IMR-90 (cell line): ENCODE results near the gene MCM5. TPM values are rescaled to one million over a fixed set of nuclear protein-coding genes. Genes with fewer than 3 reads are reported as not detected.

Experiments used
- ATAC-seq: fragments of 200-7000 bp; cut with Tn5 transposase; 2 replicates; pipeline ENCODE4 v1.9.1; 2020; ENCODE audit warnings: low read depth, mild to moderate bottlenecking, moderate library complexity
- BruUV-seq: library from RNA; stranded (reverse); fragments of 400-500 nt; replicated peaks from 2 replicates; lab custom pipeline; 2021; lab: Mats Ljungman, UMichigan
- CTCF ChIA-PET: fragments of 300-600 bp; formaldehyde crosslinking; extraction: SDS; loops from one replicate; lab custom pipeline; 2021; ENCODE audit warnings: antibody characterized with exemption; lab: Yijun Ruan, JAX
- POLR2A ChIA-PET: fragments of 300-600 bp; sonication (Branson Sonifier 250); formaldehyde crosslinking; loops from one replicate; lab custom pipeline; 2022; ENCODE audit warnings: antibody characterized with exemption; ENCODE audit not compliant: unreplicated experiment; lab: Charles Lee
- DNase-seq: peaks from one replicate; pipeline ENCODE4 v3.0.0; 2013
- H2AFZ ChIP-seq: replicated peaks from 2 replicates; pipeline ENCODE3; 2013; ENCODE audit warnings: low read length, mild to moderate bottlenecking; ENCODE audit not compliant: poor library complexity
- H2AK5ac ChIP-seq: 2 replicates; pipeline ENCODE4 v1.6.1; 2013; ENCODE audit warnings: low read depth, low read length, inconsistent platforms
- H2AK9ac ChIP-seq: replicated peaks from 2 replicates; pipeline ENCODE3; 2013; ENCODE audit warnings: mild to moderate bottlenecking, low read depth, low read length, moderate library complexity; ENCODE audit not compliant: poor library complexity
- H2BK120ac ChIP-seq: 2 replicates; pipeline ENCODE4 v1.6.1; 2013; ENCODE audit warnings: low read depth, low read length, inconsistent platforms
- H2BK15ac ChIP-seq: 3 replicates; pipeline ENCODE4 v1.6.1; 2013; ENCODE audit warnings: low read depth, low read length, inconsistent platforms
- H2BK20ac ChIP-seq: 2 replicates; pipeline ENCODE4 v1.6.1; 2013; ENCODE audit warnings: low read depth, mild to moderate bottlenecking, inconsistent platforms, low read length, moderate library complexity
- H2BK5ac ChIP-seq: 2 replicates; pipeline ENCODE4 v1.6.1; 2013; ENCODE audit warnings: mild to moderate bottlenecking, low read depth, low read length, inconsistent platforms; ENCODE audit not compliant: poor library complexity, severe bottlenecking
- H3K14ac ChIP-seq: replicated peaks from 2 replicates; pipeline ENCODE4 v1.6.1; 2013; ENCODE audit warnings: low read depth, low read length, inconsistent platforms
- H3K18ac ChIP-seq: 2 replicates; pipeline ENCODE4 v1.6.1; 2013; ENCODE audit warnings: low read depth, low read length, control low read depth
- H3K23ac ChIP-seq: 2 replicates; pipeline ENCODE4 v1.6.1; 2013; ENCODE audit warnings: low read depth, low read length, inconsistent platforms
- H3K27ac ChIP-seq: 2 replicates; pipeline ENCODE4 v1.5.1; 2013; ENCODE audit warnings: mild to moderate bottlenecking, control low read depth, low read length; ENCODE audit not compliant: insufficient read depth
- H3K27me3 ChIP-seq: 2 replicates; pipeline ENCODE4 v1.6.1; 2013; ENCODE audit warnings: low read length; ENCODE audit not compliant: control insufficient read depth, insufficient read depth
- H3K36me3 ChIP-seq: 2 replicates; pipeline ENCODE4 v1.6.1; 2013; ENCODE audit warnings: low read length, mixed read lengths; ENCODE audit not compliant: control insufficient read depth, insufficient read depth
- H3K4ac ChIP-seq: 2 replicates; pipeline ENCODE4 v1.6.1; 2013; ENCODE audit warnings: low read depth, low read length, inconsistent platforms
- H3K4me1 ChIP-seq: 2 replicates; pipeline ENCODE4 v1.6.1; 2013; ENCODE audit warnings: low read length, mixed read lengths; ENCODE audit not compliant: control insufficient read depth, insufficient read depth
- H3K4me2 ChIP-seq: 2 replicates; pipeline ENCODE4 v1.6.1; 2013; ENCODE audit warnings: low read depth, mild to moderate bottlenecking, control low read depth, low read length, moderate library complexity
- H3K4me3 ChIP-seq: 2 replicates; pipeline ENCODE4 v1.5.1; 2013; ENCODE audit warnings: low read depth, mild to moderate bottlenecking, control low read depth, low read length, moderate library complexity; ENCODE audit not compliant: insufficient read depth
- H3K56ac ChIP-seq: 2 replicates; pipeline ENCODE4 v1.6.1; 2013; ENCODE audit warnings: low read length, inconsistent platforms; ENCODE audit not compliant: insufficient read depth; ENCODE audit errors: extremely low read depth
- H3K79me1 ChIP-seq, 2 experiments: 2 replicates each; pipeline ENCODE4 v1.6.1; 2013; ENCODE audit warnings: low read length in 2 of 2, inconsistent platforms in 1 of 2, low read depth in 1 of 2
- H3K9ac ChIP-seq: 2 replicates; pipeline ENCODE4 v1.6.1; 2013; ENCODE audit warnings: low read depth, low read length, control low read depth
- H3K9me1 ChIP-seq: 2 replicates; pipeline ENCODE4 v1.6.1; 2013; ENCODE audit warnings: low read length, inconsistent platforms; ENCODE audit not compliant: insufficient read depth
- H3K9me3 ChIP-seq: 2 replicates; pipeline ENCODE4 v1.6.1; 2013; ENCODE audit warnings: low read length; ENCODE audit not compliant: control insufficient read depth, insufficient read depth
- H4K20me1 ChIP-seq: 2 replicates; pipeline ENCODE4 v1.6.1; 2013; ENCODE audit warnings: low read length, inconsistent platforms; ENCODE audit not compliant: insufficient read depth
- H4K5ac ChIP-seq: 2 replicates; pipeline ENCODE4 v1.6.1; 2013; ENCODE audit warnings: mild to moderate bottlenecking, low read depth, low read length, control low read depth
- H4K8ac ChIP-seq, 2 experiments: 2 replicates each; pipeline ENCODE4 v1.6.1; 2013; ENCODE audit warnings: low read depth in 2 of 2, low read length in 2 of 2, control low read depth in 1 of 2, inconsistent platforms in 1 of 2
- H4K91ac ChIP-seq: 2 replicates; pipeline ENCODE4 v1.6.1; 2013; ENCODE audit warnings: low read depth, low read length, inconsistent platforms; ENCODE audit not compliant: insufficient read depth
- CEBPB ChIP-seq: IDR thresholded peaks from 2 replicates; pipeline ENCODE4 v1.6.1; 2012; ENCODE audit warnings: low read depth, low read length, improper control_type of control experiment
- CTCF ChIP-seq: conservative IDR thresholded peaks from 2 replicates; pipeline ENCODE4 v1.5.1; 2012; ENCODE audit warnings: mild to moderate bottlenecking, low read depth, low read length, improper control_type of control experiment
- MAZ ChIP-seq: IDR thresholded peaks from 2 replicates; pipeline ENCODE4 v1.6.1; 2012; ENCODE audit warnings: low read depth, mild to moderate bottlenecking, low read length, improper control_type of control experiment, moderate library complexity, borderline replicate concordance
- NFE2L2 ChIP-seq: fragments of 150-350 bp; IDR thresholded peaks from 2 replicates; pipeline ENCODE4 v1.6.1; 2016; ENCODE audit warnings: low read depth, mild to moderate bottlenecking, low read length
- SMC3 ChIP-seq: fragments of 150-350 bp; IDR thresholded peaks from 2 replicates; pipeline ENCODE4 v1.6.1; 2016; ENCODE audit warnings: low read depth, mild to moderate bottlenecking, antibody characterized with exemption, low read length, moderate library complexity
- USF2 ChIP-seq: fragments of 150-350 bp; IDR thresholded peaks from 2 replicates; pipeline ENCODE4 v1.6.1; 2017; ENCODE audit warnings: mild to moderate bottlenecking, antibody characterized with exemption, low read length, low read depth
- WGBS, 2 experiments: methylation state at CpG; one replicate each; pipeline versions ENCODE4 v1.1.5 to v1.1.7; 2013; ENCODE audit warnings: missing lambda C conversion rate in 2 of 2; ENCODE audit not compliant: insufficient read length in 1 of 2; ENCODE audit errors: extremely low coverage in 2 of 2; 5-methylcytosine and 5-hydroxymethylcytosine counted together
- dilution Hi-C: fragments of 300-500 bp; cut with HindIII; formaldehyde crosslinking; loops from one replicate; pipeline ENCODE4 v1.14.3; 2018; ENCODE audit warnings: low sequenced_read_pairs; ENCODE audit not compliant: unreplicated experiment
- in situ Hi-C: fragments of 300-500 bp; cut with MboI; formaldehyde crosslinking; loops from 3 replicates; pipeline ENCODE4 v1.14.3; 2019; ENCODE audit warnings: low sequenced_read_pairs, inconsistent platforms, mixed read lengths
- intact Hi-C: fragments of 100-400 bp; cut with micrococcal nuclease; formaldehyde crosslinking; loops from 2 replicates; pipeline ENCODE4 v1.10.0; 2022
- polyA plus RNA-seq, 3 experiments: library from polyadenylated mRNA; depleted of rRNA; stranded (reverse); fragments of >200 nt; gene quantifications; 2 replicates each; pipeline ENCODE4 v1.2.3, GENCODE V29; 2012; ENCODE audit warnings: low replicate concordance in 1 of 3
- total RNA-seq: library from RNA; depleted of rRNA; stranded (reverse); fragments of >200 nt; gene quantifications from 2 replicates; pipeline ENCODE4 v1.2.3, GENCODE V29; 2012

MCM5 gene
- total and polyA plus RNA-seq, 2 of the 4 experiments (the other 2 are of a cell fraction) = 43.0 to 58.6 TPM

- WGBS, 2 experiments = 88% methylated on average over 5 of the region's 7 CpGs; no CpG with 5 or more reads in 1 of the 2 experiments
Observed at GRCh38 chr22:35407362-35407761, 7.4 kb downstream of the MCM5 start.

More at GRCh38 chr22:35407362-35407761, 7.4 kb downstream of the MCM5 start:
- H2AK5ac ChIP-seq = no peak overlapping the region
- H2BK15ac ChIP-seq = no peak overlapping the region
- no peak overlapping the region for H3K14ac ChIP-seq
- in situ Hi-C loops = no loop called here
- no peaks in the 10 kb centered on the region for H4K20me1 ChIP-seq
- H2BK120ac ChIP-seq = no peak overlapping the region
- H4K5ac ChIP-seq = no peak overlapping the region
- no peak overlapping the region for H2BK20ac ChIP-seq
- no peak overlapping the region for H4K8ac ChIP-seq
- H3K9ac ChIP-seq = no peak overlapping the region
- no peak overlapping the region for H2BK5ac ChIP-seq
- no peak overlapping the region for H3K27ac ChIP-seq
- no peak overlapping the region for H3K4me3 ChIP-seq
- BruUV-seq = no TSS peak
- no peak overlapping the region for H3K18ac ChIP-seq
- no peak overlapping the region for H3K4ac ChIP-seq
- dilution Hi-C loops = no loop called here
- no peak overlapping the region for H4K91ac ChIP-seq
- no peaks in the 10 kb centered on the region for H3K9me1 ChIP-seq
- H3K56ac ChIP-seq = no peak overlapping the region
- POLR2A ChIA-PET = no interaction called here
- H2AFZ ChIP-seq = no peak overlapping the region
- H3K27me3 ChIP-seq = no peaks in the 10 kb centered on the region
- intact Hi-C loops = no loop called here
- peaks cover 0 to 8% of the 10 kb centered on the region in 2 experiments; a peak in 1 of 4 replicates for H3K79me1 ChIP-seq
- no peak overlapping the region for H3K4me2 ChIP-seq
- CTCF ChIA-PET = no interaction called here
- DNase-seq = no peak
- ATAC-seq = no peak
- H3K9me3 ChIP-seq = no peaks in the 10 kb centered on the region
- H3K36me3 ChIP-seq = peaks cover 25% of the 10 kb centered on the region
- no peak for TF ChIP-seq CEBPB
- TF ChIP-seq USF2 = no peak
- TF ChIP-seq NFE2L2 = no peak
- no peak for TF ChIP-seq SMC3
- TF ChIP-seq CTCF = no peak
- TF ChIP-seq MAZ = no peak
- H3K4me1 ChIP-seq = no peaks in the 10 kb centered on the region
- H3K23ac ChIP-seq = no peak overlapping the region
- no peak overlapping the region for H2AK9ac ChIP-seq
